Left kidney (tissue), 2 donors: ENCODE data around the gene OR2A42. TPM values are rescaled to one million over a fixed set of nuclear protein-coding genes. Genes with fewer than 3 reads are reported as not detected.
"Not testable (repeated sequence)": the region's sequence is repeated elsewhere in the genome, so short reads cannot be mapped to it uniquely, and the experiment has no call there.

Experiments
- DNase-seq: peaks from one replicate; pipeline ENCODE4 v3.0.0-alpha.2; 2013
- polyA plus RNA-seq: library from polyadenylated mRNA; unstranded; fragments of 120-200 nt; gene quantifications from one replicate; pipeline ENCODE4 v1.2.1, GENCODE V29; 2013; ENCODE audit not compliant: insufficient read length

OR2A42 gene
- polyA plus RNA-seq, 1 donor: 1.8 TPM

- DNase-seq: not testable (repeated sequence)
Observed at GRCh38 chr7:144223675-144224074, 15.7 kb downstream of the OR2A42 start.

DNA sequence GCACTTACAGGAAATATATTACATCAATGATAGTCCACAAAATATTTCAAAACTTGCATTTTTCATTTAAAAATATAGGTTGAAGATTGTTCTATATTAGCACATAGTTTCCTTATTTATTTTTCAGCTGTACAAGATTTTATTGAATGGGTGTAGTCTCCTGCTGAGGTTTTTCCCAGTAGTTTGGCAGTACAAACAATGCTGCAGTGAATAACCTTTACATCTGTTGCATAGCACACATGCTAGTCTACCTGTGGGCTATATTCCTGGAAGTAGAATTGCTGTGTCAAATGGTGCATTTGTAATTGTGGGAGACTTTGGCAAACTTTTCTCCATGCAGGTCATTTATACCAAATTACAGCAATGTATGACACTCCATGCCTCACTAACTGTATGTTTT lies 18.9 kb downstream of the OR2A42 start:
- not testable (repeated sequence) for DNase-seq

DNA sequence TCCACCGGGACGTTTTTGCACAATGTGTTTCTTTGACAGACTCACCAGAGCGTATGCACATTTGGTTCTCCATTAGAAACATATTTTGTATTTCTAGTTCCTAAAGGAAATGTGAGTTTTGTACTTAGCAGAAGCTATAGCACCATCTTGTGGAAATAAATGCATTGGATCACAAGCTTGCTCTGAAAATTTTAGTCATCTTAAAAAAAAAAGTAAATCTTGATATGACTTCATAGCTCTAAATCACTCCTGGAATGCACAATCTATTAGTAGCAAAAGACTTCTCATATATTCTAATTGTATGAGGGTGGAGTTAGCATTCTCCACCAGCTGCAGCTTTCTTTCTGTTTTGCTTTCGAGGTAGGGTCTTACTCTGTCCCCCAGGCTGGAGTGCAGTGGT lies 20.3 kb downstream of the OR2A42 start:
- not testable (repeated sequence) for DNase-seq

- not testable (repeated sequence) for DNase-seq
Observed at GRCh38 chr7:144218581-144218980, 20.8 kb downstream of the OR2A42 start.

- not testable (repeated sequence) for DNase-seq
Observed at GRCh38 chr7:144217200-144217599, 22.2 kb downstream of the OR2A42 start.

DNA sequence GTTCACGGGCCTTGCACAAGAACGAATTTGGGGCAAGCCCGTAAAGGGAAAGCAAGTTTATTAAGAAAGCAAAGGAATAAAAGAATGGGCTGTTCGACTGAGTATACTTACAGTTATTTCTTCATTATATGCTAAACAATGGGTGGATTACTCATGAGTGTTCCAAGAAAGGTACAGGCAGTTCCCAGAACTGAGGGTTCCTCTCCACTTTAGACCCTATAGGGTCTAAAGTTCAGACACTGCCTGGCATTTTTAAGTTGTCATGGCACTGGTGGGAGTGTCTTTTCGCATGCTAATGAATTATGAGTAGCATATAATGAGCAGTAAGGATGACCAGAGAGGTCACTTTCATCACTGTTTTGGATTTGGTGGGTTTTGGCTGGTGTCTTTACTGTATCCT lies 34.1 kb downstream of the OR2A42 start:
- DNase-seq: not testable (repeated sequence)

GRCh38 chr7:144203086-144203485 lies 36.3 kb downstream of the OR2A42 start:
- DNase-seq: not testable (repeated sequence)

DNA sequence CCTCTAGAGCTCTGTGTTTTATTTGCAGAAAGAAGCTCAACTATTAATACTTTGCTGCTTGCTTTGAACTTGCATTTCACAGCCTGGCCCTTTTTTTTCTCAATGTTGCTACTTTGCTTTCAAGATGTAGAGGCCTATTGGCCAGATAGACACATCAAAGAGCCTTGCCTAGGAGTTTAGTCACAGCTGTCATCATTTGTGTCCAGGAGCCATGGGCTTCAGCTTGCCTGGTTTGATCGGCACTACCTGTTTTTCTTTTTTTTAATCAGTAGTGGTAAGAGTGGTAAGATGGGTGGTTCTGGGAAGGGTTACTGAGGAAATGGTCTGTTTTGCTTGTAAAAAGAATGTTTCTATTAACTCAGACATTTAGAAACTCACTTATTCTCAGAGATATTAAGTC lies 37.4 kb downstream of the OR2A42 start:
- DNase-seq: not testable (repeated sequence)

DNA sequence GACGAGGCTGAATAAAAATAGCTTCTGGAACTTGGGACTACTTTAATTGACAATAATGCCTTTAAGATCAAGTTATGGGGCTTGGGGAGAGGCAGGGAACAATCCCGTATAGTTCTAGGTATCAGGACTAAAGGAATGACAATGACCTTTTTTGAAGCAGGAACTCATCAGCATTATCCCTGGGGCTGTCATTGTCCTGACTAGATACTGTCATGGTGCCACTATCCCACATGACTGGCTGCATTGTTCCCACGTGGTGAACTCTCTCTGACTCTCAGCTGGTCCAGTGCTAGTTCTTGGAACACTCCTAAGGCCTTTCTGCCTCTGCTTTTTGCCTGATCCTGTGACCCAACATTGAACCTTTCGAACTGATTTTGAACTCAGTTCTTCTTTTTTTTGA lies 40.5 kb downstream of the OR2A42 start:
- not testable (repeated sequence) for DNase-seq

DNA sequence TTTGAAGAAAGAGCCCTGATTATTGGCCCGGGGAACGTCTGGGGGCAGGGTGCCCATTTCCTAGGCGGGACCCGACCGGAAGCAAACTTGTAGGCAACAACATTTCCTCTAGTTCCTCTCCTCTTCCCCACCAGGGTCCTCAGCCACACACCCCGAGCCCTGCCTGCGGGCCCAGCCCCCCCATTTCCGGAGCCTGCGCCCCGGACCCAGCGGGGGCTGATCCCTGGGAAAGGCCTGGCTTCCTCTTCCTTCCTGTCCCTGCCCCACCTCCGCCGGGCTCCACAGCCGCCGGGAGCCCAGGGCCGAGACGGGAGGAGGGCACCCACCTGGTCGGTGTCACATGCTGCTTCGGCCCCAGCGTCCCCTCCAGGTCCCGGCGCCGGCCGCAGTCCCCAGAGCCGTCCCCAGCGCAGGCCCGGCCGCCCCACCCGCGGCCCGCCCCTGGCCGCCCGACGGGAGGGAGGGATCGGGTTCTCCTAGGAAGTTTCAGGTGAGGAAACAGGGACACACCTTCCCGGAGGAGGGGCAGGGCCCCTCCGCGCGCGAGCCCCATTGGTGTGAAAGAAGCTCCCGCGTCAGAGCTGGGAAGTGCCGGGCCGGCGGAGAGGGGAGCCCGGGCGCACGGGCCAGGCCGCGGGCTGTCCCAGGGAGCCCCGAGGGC lies 44.1 kb downstream of the OR2A42 start, which contains the start of gene ARHGEF35:
ARHGEF35 (minus strand) TSS at position 622 of the 661 bp plus-strand sequence. CDS start 7,450 bp downstream, outside the sequence.
- DNase-seq: not testable (repeated sequence)

DNA sequence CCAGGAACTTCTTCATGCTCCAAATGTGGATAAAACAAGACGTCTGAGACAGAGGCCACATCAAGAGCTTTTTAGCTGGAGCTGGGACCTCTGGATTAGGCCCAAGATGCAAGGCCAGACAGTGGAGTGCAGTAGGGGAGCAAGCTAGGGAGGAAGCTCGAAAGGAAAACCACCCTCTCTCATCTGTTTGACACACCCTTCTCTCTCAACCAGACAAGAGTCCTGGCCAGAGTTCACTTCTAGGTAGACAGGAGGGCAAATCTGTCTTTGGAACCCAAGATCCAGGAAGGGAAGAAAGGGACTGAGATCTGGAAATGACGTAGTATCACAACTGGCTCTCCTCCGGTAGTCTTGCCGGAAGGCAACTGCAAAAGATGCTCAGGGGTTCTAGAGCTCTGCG lies 45.0 kb downstream of the OR2A42 start:
- not testable (repeated sequence) for DNase-seq

DNA sequence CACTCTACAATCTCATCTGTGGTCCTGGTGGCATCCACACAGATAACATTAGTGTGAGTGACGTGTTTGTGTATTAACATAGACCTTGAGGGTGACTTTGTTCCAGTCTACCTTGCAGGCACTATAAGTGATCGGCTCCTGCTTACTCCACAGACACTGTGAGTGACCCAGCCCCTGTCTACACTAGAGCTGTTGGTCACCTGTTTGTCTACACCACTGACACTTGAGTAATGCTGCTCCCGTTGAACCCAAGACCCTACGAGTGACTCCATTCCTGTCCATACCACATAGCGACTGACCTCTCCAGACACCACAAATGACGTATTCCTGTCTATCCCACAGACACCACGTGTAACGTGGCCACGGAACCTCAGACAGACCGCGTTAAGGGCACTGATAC lies 45.6 kb downstream of the OR2A42 start:
- DNase-seq: not testable (repeated sequence)

DNA sequence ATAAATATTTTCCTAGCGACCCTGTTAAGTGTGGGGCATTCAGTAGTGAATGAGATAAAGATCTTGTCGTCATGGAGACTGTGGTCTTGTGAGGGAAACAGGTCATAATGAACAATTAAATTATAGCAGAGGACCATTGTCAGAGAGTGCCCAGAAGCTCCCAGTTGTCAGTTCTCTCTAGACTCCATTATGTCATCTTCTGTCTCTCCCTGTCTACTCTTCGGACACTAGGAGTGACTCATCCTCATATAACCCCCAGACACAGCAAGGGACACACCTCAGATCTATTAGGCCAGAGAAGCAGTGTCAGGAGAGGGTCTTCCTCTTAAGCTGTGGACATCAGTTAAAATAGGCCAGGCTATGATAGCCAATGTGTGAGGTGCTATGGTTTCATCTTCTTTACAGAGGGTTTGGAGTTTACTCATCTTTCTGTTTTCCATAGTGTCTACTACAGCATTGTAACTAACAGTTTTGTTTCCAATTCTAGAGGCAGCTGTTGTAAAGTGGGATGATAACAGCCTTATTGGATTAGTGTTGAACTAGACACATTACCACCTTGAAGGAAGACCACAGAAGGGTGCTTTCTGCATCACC lies 50.7 kb downstream of the OR2A42 start:
- not testable (repeated sequence) for DNase-seq

DNA sequence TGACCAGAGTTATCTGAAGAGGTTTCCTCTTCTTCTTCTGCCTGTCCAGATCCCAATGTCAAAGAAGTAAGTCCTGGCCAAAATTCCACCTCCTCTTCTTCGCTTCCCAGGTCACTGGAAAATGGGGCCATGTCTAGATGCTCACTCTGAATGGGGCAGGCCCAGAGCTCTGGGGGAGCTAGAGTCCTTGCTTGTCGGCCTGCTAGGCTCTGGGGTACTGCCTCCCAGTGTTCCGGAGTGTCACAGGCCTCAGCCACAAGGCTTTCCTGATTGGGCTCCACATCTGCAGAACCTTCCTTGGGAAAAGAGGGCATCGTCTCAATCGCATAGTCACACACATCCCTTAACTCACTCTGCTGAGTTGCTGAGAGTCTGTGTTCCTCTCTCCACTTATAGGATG lies 51.6 kb downstream of the OR2A42 start:
- not testable (repeated sequence) for DNase-seq

- DNase-seq: not testable (repeated sequence)
Observed at GRCh38 chr7:144183166-144183565, 56.2 kb downstream of the OR2A42 start, which contains the start of gene CTAGE4. TSS of gene CTAGE4 (plus strand) at chr7:144183466. CDS start at chr7:144183504, 38 bp downstream.

DNA sequence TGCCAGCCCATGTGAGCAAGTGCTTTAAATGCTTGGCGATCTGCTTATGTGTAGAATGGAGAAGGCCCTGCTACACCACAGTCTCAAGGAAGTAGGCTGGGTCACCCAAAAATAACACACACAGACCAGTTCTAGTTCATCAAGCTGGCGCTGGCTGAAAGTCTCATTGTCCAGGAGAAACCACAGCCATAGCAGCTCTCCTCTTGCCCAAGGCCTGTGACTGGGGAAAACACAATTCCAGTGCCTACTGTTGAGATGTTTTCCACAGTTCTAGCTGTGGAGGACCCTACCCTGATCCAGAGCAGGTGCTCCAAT lies 60.3 kb downstream of the OR2A42 start:
- DNase-seq: not testable (repeated sequence)

GRCh38 chr7:144178380-144179164 lies 60.8 kb downstream of the OR2A42 start:
- DNase-seq: peak; percentile 17

Other genes with a start within 250 kb of the OR2A42 start
- not detected for gene OR6B1, start 239.3 kb downstream of the OR2A42 start, polyA plus RNA-seq
- 0.18 TPM for gene OR2A5, start 190.7 kb downstream of the OR2A42 start, polyA plus RNA-seq
- 0.22 TPM for gene OR2A25, start 169.8 kb downstream of the OR2A42 start, polyA plus RNA-seq
- gene OR2A12, start 153.3 kb downstream of the OR2A42 start, polyA plus RNA-seq: 0.05 TPM
- not detected for gene OR2A2, start 130.0 kb downstream of the OR2A42 start, polyA plus RNA-seq
- gene OR2A14, start 116.4 kb downstream of the OR2A42 start, polyA plus RNA-seq: not detected
- 1.0 TPM for gene CTAGE4, start 56.1 kb downstream of the OR2A42 start, polyA plus RNA-seq
- 24.0 TPM for gene ARHGEF35, start 43.8 kb downstream of the OR2A42 start, polyA plus RNA-seq
- 9.4 TPM for gene OR2A7, start 25.2 kb upstream of the OR2A42 start, polyA plus RNA-seq
- 12.3 TPM for gene CTAGE8, start 29.7 kb upstream of the OR2A42 start, polyA plus RNA-seq
- gene OR2A1, start 72.8 kb upstream of the OR2A42 start, polyA plus RNA-seq: 1.2 TPM
- 18.8 TPM for gene ARHGEF5, start 115.8 kb upstream of the OR2A42 start, polyA plus RNA-seq
- not detected for gene NOBOX, start 164.1 kb upstream of the OR2A42 start, polyA plus RNA-seq